WERI-Rb-1 (cell line): ENCODE data around the gene CFAP53.
"Not testable (repeated sequence)": the region's sequence is repeated elsewhere in the genome, so short reads cannot be mapped to it uniquely, and the experiment has no call there.

Source experiments
- DNase-seq: peaks from one replicate; pipeline ENCODE4 v3.0.0-alpha.2; 2020
- H3K27ac ChIP-seq: fragments of 250-450 bp; sonication (Bioruptor Pico); 2 replicates; pipeline ENCODE4 v1.5.1; 2020; ENCODE audit warnings: mild to moderate bottlenecking, moderate library complexity
- H3K27me3 ChIP-seq: fragments of 250-450 bp; sonication (Bioruptor Pico); 2 replicates; pipeline ENCODE4 v1.5.1; 2021; ENCODE audit warnings: mild to moderate bottlenecking, low read depth, moderate library complexity; ENCODE audit not compliant: insufficient read depth, severe bottlenecking
- H3K36me3 ChIP-seq: fragments of 250-450 bp; sonication (Bioruptor Pico); 2 replicates; pipeline ENCODE4 v1.5.1; 2020; ENCODE audit warnings: mild to moderate bottlenecking, moderate library complexity
- H3K4me3 ChIP-seq: 2 replicates; pipeline ENCODE4 v1.5.1; 2011; ENCODE audit warnings: low read depth, mild to moderate bottlenecking, control low read depth, low read length
- H3K9me3 ChIP-seq: fragments of 250-450 bp; sonication (Bioruptor Pico); 2 replicates; pipeline ENCODE4 v1.5.1; 2021; ENCODE audit warnings: mild to moderate bottlenecking, moderate library complexity; ENCODE audit not compliant: severe bottlenecking
- CTCF ChIP-seq: IDR thresholded peaks from 2 replicates; pipeline ENCODE4 v1.5.1; 2011; ENCODE audit warnings: low read depth, mild to moderate bottlenecking, control low read depth, inconsistent platforms, low read length

CFAP53 gene

GRCh38 chr18:50311650-50312049 is 45.4 kb upstream of the CFAP53 start:
- H3K4me3 ChIP-seq: no peak overlapping the region
- H3K36me3 ChIP-seq: no peaks in the 10 kb centered on the region
- TF ChIP-seq CTCF: no peak
- DNase-seq: no peak
- peaks cover 3% of the 10 kb centered on the region for H3K9me3 ChIP-seq
- H3K27ac ChIP-seq: no peak overlapping the region
- no peaks in the 10 kb centered on the region for H3K27me3 ChIP-seq

- H3K27me3 ChIP-seq: no peaks in the 10 kb centered on the region
- TF ChIP-seq CTCF: no peak
Observed at GRCh38 chr18:50310080-50310479, 43.8 kb upstream of the CFAP53 start.

GRCh38 chr18:50308851-50309250 is 42.6 kb upstream of the CFAP53 start:
- not testable (repeated sequence) for H3K4me3 ChIP-seq, H3K36me3 ChIP-seq, H3K27ac ChIP-seq, DNase-seq, H3K27me3 ChIP-seq
- H3K9me3 ChIP-seq: peaks cover 14% of the 10 kb centered on the region

More at GRCh38 chr18:50310080-50310479, 43.8 kb upstream of the CFAP53 start:
- H3K9me3 ChIP-seq: peaks cover 9% of the 10 kb centered on the region
- H3K27ac ChIP-seq: no peak overlapping the region
- no peaks in the 10 kb centered on the region for H3K36me3 ChIP-seq
- no peak for DNase-seq
- no peak overlapping the region for H3K4me3 ChIP-seq

GRCh38 chr18:50307738-50308470 is 41.6 kb upstream of the CFAP53 start:
- no peak overlapping the region for H3K27ac ChIP-seq
- peak; percentile 93 for DNase-seq

GRCh38 chr18:50307400-50307737 is 41.1 kb upstream of the CFAP53 start:
- Histone ChIP-seq H3K4me3 (peak overlapping the region; percentile 73), H3K36me3 (no peaks in the 10 kb centered on the region), H3K9me3 (peaks cover 14% of the 10 kb centered on the region), H3K27me3 (no peaks in the 10 kb centered on the region), H3K27ac (no peak overlapping the region)
- no peak for TF ChIP-seq CTCF
- DNase-seq: no peak

More at GRCh38 chr18:50307738-50308470, 41.6 kb upstream of the CFAP53 start:
- Histone ChIP-seq H3K27me3 (no peaks in the 10 kb centered on the region), H3K4me3 (peak overlapping the region; percentile 73), H3K36me3 (no peaks in the 10 kb centered on the region), H3K9me3 (peaks cover 14% of the 10 kb centered on the region)
- no peak for TF ChIP-seq CTCF

- no peak for DNase-seq
- no peak overlapping the region for H3K27ac ChIP-seq
- TF ChIP-seq CTCF: no peak
- H3K27me3 ChIP-seq: no peaks in the 10 kb centered on the region
- H3K9me3 ChIP-seq: peaks cover 14% of the 10 kb centered on the region
- H3K36me3 ChIP-seq: no peaks in the 10 kb centered on the region
- peak overlapping the region; percentile 73 for H3K4me3 ChIP-seq
Observed at GRCh38 chr18:50306944-50307343, 40.6 kb upstream of the CFAP53 start.
